Natural killer cell (primary cell): ENCODE measurements around the gene PPP1R13B. TPM values are rescaled to one million over a fixed set of nuclear protein-coding genes. Genes with fewer than 3 reads are reported as not detected.

Experiments
- ATAC-seq, 3 donors: fragments of 150-1000 bp in 2 of 3; fragments of 200-7000 bp in 1 of 3; cut with Tn5 transposase; 1 replicate in 1 of 3; 2 replicates in 2 of 3; pipeline ENCODE4 v1.10.0; 2021; ENCODE audit warnings: mild to moderate bottlenecking in 2 of 3, moderate library complexity in 2 of 3
- DNase-seq, 2 donors: peaks; one replicate each; pipeline versions ENCODE4 v3.0.0 to v3.0.0-alpha.2; 2013 to 2021; ENCODE audit warnings: mixed read lengths in 1 of 2
- H3K27ac ChIP-seq: one replicate; pipeline ENCODE4 v1.5.1; 2013; ENCODE audit warnings: mild to moderate bottlenecking, low read length
- H3K27me3 ChIP-seq: one replicate; pipeline ENCODE4 v1.6.1; 2013; ENCODE audit warnings: low read length; ENCODE audit not compliant: control insufficient read depth, insufficient read depth
- H3K36me3 ChIP-seq: one replicate; pipeline ENCODE4 v1.6.1; 2013; ENCODE audit warnings: low read length; ENCODE audit not compliant: control insufficient read depth, insufficient read depth
- H3K4me1 ChIP-seq: one replicate; pipeline ENCODE4 v1.6.1; 2013; ENCODE audit warnings: low read length; ENCODE audit not compliant: control insufficient read depth, insufficient read depth
- H3K4me3 ChIP-seq: one replicate; pipeline ENCODE4 v1.5.1; 2013; ENCODE audit warnings: low read length
- H3K9me3 ChIP-seq: one replicate; pipeline ENCODE4 v1.6.1; 2013; ENCODE audit warnings: low read length; ENCODE audit not compliant: control insufficient read depth, insufficient read depth
- H3K27ac Mint-ChIP-seq, 2 donors: one replicate each; pipeline ENCODE4 v1.8.0; 2022; ENCODE audit warnings: mild to moderate bottlenecking in 2 of 2, mixed read lengths in 2 of 2, moderate library complexity in 1 of 2
- H3K27me3 Mint-ChIP-seq, 2 donors: one replicate each; pipeline ENCODE4 v1.8.0; 2022; ENCODE audit warnings: low read depth in 2 of 2, mixed read lengths in 2 of 2
- H3K36me3 Mint-ChIP-seq: one replicate; pipeline ENCODE4 v1.8.0; 2022; ENCODE audit warnings: mixed read lengths
- H3K4me1 Mint-ChIP-seq, 2 donors: one replicate each; pipeline ENCODE4 v1.8.0; 2022; ENCODE audit warnings: mixed read lengths in 2 of 2
- H3K4me3 Mint-ChIP-seq: one replicate; pipeline ENCODE4 v1.8.0; 2022; ENCODE audit warnings: mild to moderate bottlenecking, moderate library complexity, mixed read lengths
- H3K9me3 Mint-ChIP-seq, 2 donors: one replicate each; pipeline ENCODE4 v1.8.0; 2022; ENCODE audit warnings: mixed read lengths in 2 of 2
- WGBS: methylation state at CpG from one replicate; pipeline ENCODE4 v1.1.7; 2013; ENCODE audit warnings: missing lambda C conversion rate; ENCODE audit not compliant: insufficient coverage; 5-methylcytosine and 5-hydroxymethylcytosine counted together
- intact Hi-C: fragments of 100-400 bp; cut with micrococcal nuclease; formaldehyde crosslinking; loops from one replicate; pipeline ENCODE4 v1.14.2; 2022
- total RNA-seq, 4 donors: library from RNA; stranded (reverse); fragments of 120-200 nt in 1 of 4; gene quantifications; one replicate each; pipeline versions ENCODE4 v1.2.3 to v1.2.4, GENCODE V29; 2013 to 2022
- TF ChIP-seq, protein P1 (sequence below): fragments of 200-600 bp; IDR thresholded peaks from one replicate; pipeline ENCODE4 v1.8.0; 2022; ENCODE audit warnings: antibody characterized with exemption

The PPP1R13B gene
- total RNA-seq, 3 donors from 2014 or later (not counting 1 experiment from before 2014, with no cell fraction given), result 26.5 to 35.5 (median 31.7) TPM

DNA sequence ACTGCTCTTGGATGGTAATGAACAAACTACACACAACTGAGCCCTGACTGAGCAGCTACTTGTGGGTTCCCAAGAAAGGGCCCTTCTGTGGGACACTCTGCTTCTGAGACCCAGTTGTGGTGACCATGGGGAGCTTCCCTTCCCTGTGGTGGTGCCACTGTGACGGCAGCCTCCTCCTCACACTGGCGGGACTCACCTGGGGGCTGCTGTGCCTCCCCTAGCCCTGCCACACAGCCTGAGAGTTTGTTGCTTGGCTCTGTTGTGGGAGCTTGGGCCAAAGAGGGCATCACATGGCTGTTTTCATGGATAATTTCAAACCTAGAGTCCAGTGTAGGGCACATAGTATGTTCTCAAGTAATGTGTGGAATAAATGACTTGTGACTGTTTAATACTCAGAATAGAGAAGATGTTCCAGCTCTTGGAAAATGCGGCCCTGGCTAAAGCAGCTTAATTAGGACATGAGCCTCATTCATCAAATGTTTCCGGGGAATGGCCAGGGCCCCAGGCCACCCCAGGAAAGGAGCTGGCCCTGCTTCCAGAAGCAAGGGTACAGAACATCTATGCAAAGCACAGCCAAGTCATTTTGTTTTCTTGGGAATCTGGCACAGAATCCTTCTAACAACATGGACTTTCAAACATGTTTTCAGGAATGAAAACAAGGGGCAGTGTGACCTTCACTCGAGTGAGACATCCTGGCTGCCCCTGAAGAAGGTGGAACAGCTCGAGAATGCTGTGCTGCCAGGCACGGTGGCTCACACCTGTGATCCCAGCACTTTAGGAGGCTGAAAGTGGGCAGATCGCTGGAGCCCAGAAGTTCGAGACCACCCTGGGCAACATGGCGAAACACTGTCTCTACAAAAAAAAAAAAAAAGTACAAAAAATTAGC, 110.6 kb downstream of the PPP1R13B start:
- H3K27ac Mint-ChIP-seq, result no peak overlapping the region
- no peaks in the 10 kb centered on the region for H3K36me3 Mint-ChIP-seq
- intact Hi-C loops, result no loop called here
- H3K27ac ChIP-seq, result no peak overlapping the region
- TF ChIP-seq, protein P1, sequence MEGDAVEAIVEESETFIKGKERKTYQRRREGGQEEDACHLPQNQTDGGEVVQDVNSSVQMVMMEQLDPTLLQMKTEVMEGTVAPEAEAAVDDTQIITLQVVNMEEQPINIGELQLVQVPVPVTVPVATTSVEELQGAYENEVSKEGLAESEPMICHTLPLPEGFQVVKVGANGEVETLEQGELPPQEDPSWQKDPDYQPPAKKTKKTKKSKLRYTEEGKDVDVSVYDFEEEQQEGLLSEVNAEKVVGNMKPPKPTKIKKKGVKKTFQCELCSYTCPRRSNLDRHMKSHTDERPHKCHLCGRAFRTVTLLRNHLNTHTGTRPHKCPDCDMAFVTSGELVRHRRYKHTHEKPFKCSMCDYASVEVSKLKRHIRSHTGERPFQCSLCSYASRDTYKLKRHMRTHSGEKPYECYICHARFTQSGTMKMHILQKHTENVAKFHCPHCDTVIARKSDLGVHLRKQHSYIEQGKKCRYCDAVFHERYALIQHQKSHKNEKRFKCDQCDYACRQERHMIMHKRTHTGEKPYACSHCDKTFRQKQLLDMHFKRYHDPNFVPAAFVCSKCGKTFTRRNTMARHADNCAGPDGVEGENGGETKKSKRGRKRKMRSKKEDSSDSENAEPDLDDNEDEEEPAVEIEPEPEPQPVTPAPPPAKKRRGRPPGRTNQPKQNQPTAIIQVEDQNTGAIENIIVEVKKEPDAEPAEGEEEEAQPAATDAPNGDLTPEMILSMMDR, result no peak
- H3K4me3 Mint-ChIP-seq, result no peak overlapping the region
- H3K36me3 ChIP-seq, result peaks cover 24% of the 10 kb centered on the region
- ATAC-seq (no peak), DNase-seq (no peak)
- no peaks in the 10 kb centered on the region for H3K27me3 Mint-ChIP-seq
- H3K9me3 ChIP-seq, result no peaks in the 10 kb centered on the region
- WGBS, result 95% methylated on average over 8 of the region's 10 CpGs
- H3K9me3 Mint-ChIP-seq, result no peaks in the 10 kb centered on the region
- H3K4me1 ChIP-seq, result no peaks in the 10 kb centered on the region
- no peak overlapping the region for H3K4me3 ChIP-seq
- H3K27me3 ChIP-seq, result no peaks in the 10 kb centered on the region
- H3K4me1 Mint-ChIP-seq, result no peaks in the 10 kb centered on the region

DNA sequence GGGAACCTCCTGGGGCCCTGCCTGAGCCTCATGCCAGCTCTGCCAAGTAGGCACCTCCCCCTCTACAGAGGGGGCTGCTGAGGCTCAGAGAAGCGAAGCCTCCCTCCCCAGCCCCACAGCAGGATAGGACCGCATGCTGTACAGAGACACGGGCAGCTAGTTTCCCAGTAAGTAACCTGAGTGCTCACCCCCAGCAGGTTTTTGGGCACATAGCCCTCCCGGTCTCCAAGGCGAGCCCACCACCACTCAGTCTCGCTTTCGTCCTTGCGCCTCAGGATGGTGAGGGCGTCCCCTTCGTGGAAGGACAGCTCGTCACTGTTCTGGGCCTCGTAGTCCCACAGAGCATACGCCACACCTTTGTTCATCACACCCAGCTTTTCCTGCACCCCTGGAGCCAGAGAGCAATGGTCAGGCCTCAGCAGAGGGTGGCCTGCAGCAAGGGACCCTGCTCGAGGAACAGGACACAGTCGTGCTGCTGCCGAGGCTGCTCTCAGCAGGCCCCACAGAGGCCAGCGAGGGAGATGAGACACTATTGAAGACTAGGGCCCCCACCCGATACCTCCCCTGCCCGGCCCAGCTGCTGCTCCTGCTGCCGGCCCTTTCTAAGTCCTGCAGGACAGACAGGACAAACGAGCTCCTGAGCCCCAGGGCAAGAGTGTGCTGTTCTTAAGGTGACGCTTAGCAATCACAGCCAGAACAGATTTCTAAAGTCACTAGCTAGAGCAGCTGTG, 111.4 kb downstream of the PPP1R13B start:
- 97% methylated on average over 22 of the region's 22 CpGs for WGBS
- DNase-seq (no peak), ATAC-seq (no peak)
- H3K4me3 ChIP-seq, result no peak overlapping the region
- Mint-ChIP-seq H3K4me1 (no peaks in the 10 kb centered on the region), H3K36me3 (no peaks in the 10 kb centered on the region), H3K27ac (no peak overlapping the region), H3K4me3 (no peak overlapping the region), H3K27me3 (no peaks in the 10 kb centered on the region), H3K9me3 (no peaks in the 10 kb centered on the region)
- H3K27me3 ChIP-seq, result no peaks in the 10 kb centered on the region
- intact Hi-C loops, result no loop called here
- no peaks in the 10 kb centered on the region for H3K4me1 ChIP-seq
- TF ChIP-seq, protein P1, result no peak
- peaks cover 21% of the 10 kb centered on the region for H3K36me3 ChIP-seq
- H3K9me3 ChIP-seq, result no peaks in the 10 kb centered on the region
- H3K27ac ChIP-seq, result no peak overlapping the region

DNA sequence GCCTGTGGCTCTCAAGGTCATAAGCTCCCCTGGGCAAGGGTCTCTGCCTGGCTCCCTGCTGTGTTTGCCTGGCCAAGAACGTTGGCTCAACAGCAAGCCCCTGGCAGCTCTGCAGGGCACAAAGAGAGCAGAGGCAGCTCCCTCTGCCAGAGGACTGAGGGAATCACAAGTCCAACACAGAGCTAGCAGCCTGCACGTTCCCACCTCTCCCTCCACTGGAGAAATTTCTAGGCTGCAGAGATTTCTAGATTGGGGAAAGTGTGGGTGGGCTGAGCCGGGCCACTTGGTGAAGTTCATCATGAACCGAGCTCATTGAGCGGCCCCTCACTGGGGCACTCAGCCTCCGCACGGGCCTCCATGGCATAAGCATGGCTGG, 111.9 kb downstream of the PPP1R13B start:
- Mint-ChIP-seq H3K4me3 (no peak overlapping the region), H3K27ac (no peak overlapping the region), H3K27me3 (no peaks in the 10 kb centered on the region), H3K36me3 (no peaks in the 10 kb centered on the region), H3K9me3 (no peaks in the 10 kb centered on the region), H3K4me1 (no peaks in the 10 kb centered on the region)
- Histone ChIP-seq H3K4me1 (no peaks in the 10 kb centered on the region), H3K9me3 (no peaks in the 10 kb centered on the region), H3K27me3 (no peaks in the 10 kb centered on the region), H3K4me3 (no peak overlapping the region), H3K27ac (no peak overlapping the region), H3K36me3 (peaks cover 19% of the 10 kb centered on the region)
- intact Hi-C loops, result no loop called here
- TF ChIP-seq, protein P1, result no peak
- DNase-seq, result no peak
- 83% methylated on average over 7 of the region's 7 CpGs for WGBS
- no peak for ATAC-seq
